NCI-H82 treated with DMSO at 0.1 percent for 48 hours (cell line): ENCODE measurements around the gene INSC.

Experiments used
- DNase-seq: peaks from one replicate; lab custom pipeline; 2025; ENCODE audit not compliant: unreplicated experiment; lab: John Stamatoyannopoulos, UW

The INSC gene

DNA sequence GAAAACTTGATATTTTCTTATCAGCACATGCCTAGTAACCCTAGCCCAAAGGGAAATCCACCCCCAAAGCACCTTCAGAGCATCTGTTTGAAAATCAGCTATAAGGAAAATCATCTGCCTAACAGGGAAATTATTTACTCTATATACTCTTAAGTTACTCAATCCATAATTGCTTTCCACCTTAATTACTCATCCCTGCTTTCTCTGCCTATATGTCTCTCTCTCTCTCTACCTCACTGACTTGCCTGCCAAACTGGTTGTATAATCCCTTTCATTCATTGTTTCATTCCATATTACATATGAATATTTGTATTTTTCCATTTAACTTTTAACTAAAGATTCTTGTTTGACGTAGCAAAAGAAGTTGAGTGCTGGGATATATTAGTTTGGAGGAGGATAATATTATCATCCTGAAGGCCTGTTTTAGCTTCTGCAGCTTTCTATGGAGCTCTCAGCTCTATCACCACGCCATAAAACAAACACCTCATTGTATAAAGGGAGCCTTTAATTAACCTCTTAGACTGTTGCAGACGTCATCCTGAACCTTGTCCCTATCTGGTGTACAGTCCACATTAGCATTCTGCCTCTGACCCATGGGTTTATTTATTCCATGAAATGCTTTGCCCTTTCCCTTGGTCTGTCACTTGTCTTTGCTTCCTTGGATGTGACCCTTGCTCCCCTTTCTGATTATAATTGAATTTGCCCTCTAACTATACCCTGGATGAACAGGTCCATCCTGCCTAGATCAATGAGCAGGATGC, 98.9 kb downstream of the INSC start:
- DNase-seq = no peak

GRCh38 chr11:15215005-15215404, 100.3 kb downstream of the INSC start:
- no peak for DNase-seq

GRCh38 chr11:15216678-15217077, 102.0 kb downstream of the INSC start:
- no peak for DNase-seq

GRCh38 chr11:15217416-15217815, 102.7 kb downstream of the INSC start:
- no peak for DNase-seq

GRCh38 chr11:15222777-15223176, 108.1 kb downstream of the INSC start:
- DNase-seq = no peak

DNA sequence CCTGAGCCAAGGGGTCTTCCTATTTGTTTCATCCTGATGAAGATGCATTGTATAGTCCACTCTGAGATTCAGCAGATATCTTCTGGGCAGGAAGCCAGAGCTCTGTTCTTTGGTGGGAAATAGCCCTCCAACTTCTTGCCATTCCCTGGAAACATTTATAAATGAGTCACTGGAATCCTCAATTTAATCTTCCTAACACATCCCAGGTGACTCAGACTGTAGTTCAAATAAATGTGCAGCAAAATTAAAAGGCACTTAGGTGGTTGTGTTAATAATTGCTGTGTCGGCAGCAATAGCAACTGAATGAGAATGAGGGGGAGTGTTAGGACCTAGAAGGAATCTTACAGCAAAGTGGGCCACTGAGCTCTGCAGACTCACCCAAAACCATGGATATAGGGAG, 108.6 kb downstream of the INSC start:
- DNase-seq = no peak

- no peak for DNase-seq
Measured at GRCh38 chr11:15224466-15224865, 109.7 kb downstream of the INSC start.

GRCh38 chr11:15227011-15227410, 112.3 kb downstream of the INSC start:
- DNase-seq = peak; percentile 22

GRCh38 chr11:15228331-15228849, 113.7 kb downstream of the INSC start:
- DNase-seq = peak; percentile 37

GRCh38 chr11:15229069-15229468, 114.3 kb downstream of the INSC start:
- DNase-seq = no peak

DNA sequence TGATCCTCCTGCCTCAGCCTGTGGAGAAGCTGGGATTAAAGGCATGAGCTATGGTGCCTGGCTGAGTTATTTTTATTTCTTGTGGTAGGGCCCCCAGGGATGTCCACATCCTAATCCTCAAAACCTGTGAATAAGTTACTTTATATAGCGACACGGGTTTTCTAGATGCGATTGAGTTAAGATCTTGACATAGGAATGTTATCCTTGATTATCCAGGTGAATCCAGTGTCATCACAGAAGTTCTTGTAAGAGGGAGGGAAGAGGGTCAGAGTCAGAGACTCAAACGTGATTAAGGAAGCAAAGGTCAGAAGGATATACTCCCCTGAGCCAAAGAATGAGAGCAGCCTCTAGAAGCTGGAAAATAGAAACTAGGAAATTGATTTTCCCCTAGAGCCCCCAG, 117.8 kb downstream of the INSC start:
- DNase-seq = no peak

DNA sequence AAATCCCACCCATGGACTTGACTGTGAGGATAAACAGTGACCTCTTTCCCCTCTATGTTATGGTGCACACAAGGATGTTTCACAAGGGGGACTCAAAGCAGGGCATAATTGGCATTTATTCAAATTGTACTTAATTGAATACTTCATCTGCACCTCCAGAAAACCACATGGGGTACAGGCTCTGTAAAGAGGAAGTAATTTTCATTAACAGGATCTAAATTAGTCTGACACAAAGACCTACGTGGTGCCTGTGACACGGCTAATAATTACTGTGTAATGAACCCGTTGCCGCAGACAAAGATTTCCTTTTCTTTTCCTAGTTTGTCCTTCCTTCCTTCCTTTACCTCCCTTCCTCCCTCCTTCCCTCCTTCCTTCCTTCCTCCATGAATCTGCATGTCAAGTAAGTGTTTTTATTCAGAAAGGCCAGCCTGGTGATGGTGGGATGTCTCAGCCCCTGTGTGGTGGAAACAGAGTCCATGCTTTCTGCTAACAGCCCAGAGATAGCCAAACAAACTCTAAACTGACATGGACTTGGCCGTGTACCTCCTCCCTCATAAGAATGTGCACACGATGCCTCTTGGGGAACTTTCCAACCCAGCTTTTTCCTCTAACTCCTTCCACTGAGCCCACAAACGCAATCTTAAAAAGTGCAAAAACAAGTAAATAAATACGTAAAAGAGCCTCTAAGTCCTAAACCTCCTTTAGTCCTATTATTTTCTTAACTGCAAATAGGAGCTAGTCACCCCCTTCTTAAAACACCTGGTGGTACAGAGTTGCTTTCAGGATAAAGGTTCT, 118.8 kb downstream of the INSC start:
- DNase-seq = no peak

DNA sequence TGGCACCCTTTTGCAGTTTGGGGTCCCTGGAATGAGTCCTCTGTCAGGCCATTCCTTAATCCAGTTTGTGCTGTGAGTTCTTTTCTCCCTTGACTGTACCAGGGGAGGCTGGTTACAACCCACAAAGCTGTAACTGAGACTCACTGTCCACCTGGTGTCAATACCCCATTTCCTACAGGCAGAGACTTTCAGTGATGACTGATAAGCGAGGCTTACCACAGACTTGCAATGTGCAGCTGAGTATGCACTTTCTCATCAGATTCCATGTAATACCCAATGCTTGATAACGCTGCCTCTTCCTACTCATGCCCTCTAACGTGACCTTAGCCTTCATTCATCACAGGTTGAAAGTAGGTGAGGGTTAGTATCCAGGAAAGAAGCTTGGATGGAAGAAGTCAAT, 120.1 kb downstream of the INSC start:
- no peak for DNase-seq

- no peak for DNase-seq
Measured at GRCh38 chr11:15236559-15236958, 121.8 kb downstream of the INSC start.

- DNase-seq = no peak
Measured at GRCh38 chr11:15238856-15239255, 124.1 kb downstream of the INSC start.

GRCh38 chr11:15248749-15249148, 134.0 kb downstream of the INSC start:
- peak; percentile 40 for DNase-seq

DNA sequence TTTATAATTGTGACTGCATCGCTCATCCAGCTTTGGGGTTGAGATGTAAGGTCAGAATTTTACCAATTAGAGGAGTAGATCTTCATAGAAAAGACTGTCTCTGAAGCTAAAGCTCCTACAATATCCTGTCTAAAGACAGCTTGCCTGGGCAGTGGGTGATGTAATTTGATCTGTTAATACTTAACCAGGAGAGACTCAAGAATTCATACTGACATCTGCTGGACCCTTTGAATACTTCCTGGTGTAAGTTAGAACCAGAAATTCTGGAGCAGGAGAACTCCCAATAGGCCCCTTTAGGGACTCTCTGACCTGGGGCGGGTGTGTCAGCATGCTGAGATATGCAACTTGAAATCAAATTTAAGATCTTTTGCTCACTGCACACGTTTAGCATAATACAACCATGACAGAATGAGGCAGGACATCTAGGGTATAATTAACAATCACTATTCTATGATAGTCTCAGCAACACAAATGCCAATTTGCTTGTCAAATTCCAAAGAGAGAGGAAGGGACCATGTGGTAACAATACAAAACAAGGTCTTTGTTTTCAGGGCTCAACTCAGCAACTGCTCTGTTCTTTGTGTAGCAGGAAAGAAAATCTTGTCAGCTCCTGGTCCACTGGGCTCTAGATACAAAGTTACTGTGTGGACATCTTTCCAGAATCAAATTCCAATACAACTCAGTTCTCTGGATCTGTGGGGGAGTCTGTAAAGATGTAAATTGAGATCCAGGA, 143.9 kb downstream of the INSC start:
- peak; percentile 65 for DNase-seq

- DNase-seq = no peak
Measured at GRCh38 chr11:15266999-15267398, 152.3 kb downstream of the INSC start.

- no peak for DNase-seq
Measured at GRCh38 chr11:15268598-15268997, 153.9 kb downstream of the INSC start.

- no peak for DNase-seq
Measured at GRCh38 chr11:15275141-15275540, 160.4 kb downstream of the INSC start.

DNA sequence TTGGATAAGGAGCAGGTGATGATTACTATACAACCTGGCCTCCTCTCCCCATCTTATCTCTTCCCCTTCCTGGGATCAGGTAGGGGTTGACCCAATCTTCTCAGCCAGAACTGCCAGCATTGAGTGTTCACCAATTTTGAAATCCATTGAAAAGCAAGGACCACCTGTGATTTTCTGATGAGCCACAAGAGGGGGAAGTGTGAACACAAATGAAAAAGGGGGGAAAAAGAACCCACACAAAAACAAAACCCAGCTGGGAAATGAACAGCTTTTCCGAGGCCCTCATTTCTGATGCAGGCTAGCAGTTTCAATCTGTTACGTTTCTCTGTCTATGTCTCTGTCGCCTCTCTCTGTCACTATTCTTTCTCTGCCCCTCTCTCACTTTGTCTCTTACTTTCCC, 161.9 kb downstream of the INSC start:
- DNase-seq = no peak

GRCh38 chr11:15278128-15278527, 163.4 kb downstream of the INSC start:
- DNase-seq = no peak
